WTC11 (cell line): ENCODE measurements around the gene POLR3A. TPM values are rescaled to one million over a fixed set of nuclear protein-coding genes. Genes with fewer than 3 reads are reported as not detected.

Source experiments
- ATAC-seq: fragments of 200-7000 bp; cut with Tn5 transposase; 2 replicates; pipeline ENCODE4 v1.10.0; 2021; ENCODE audit warnings: mild to moderate bottlenecking, moderate library complexity
- CTCF ChIA-PET: fragments of 300-600 bp; sonication (Branson Sonifier 250); formaldehyde crosslinking; loops from one replicate; lab custom pipeline; 2021; ENCODE audit warnings: antibody characterized with exemption; lab: Charles Lee
- POLR2A ChIA-PET: fragments of 350-600 bp; sonication (Branson Sonifier 250); formaldehyde crosslinking; loops from one replicate; lab custom pipeline; 2021; ENCODE audit warnings: antibody characterized with exemption; lab: Charles Lee
- DNase-seq: peaks from one replicate; pipeline ENCODE4 v3.0.0; 2021; ENCODE audit warnings: low spot score
- H3K27ac Mint-ChIP-seq: 2 replicates; pipeline ENCODE4 v1.8.0; 2021; ENCODE audit warnings: mixed read lengths
- H3K27me3 Mint-ChIP-seq: 2 replicates; pipeline ENCODE4 v1.8.0; 2021; ENCODE audit warnings: low read depth, mild to moderate bottlenecking, moderate library complexity, mixed read lengths
- H3K36me3 Mint-ChIP-seq: 2 replicates; pipeline ENCODE4 v1.8.0; 2021; ENCODE audit warnings: mixed read lengths
- H3K4me1 Mint-ChIP-seq: 2 replicates; pipeline ENCODE4 v1.8.0; 2022; ENCODE audit warnings: mixed read lengths
- H3K4me3 Mint-ChIP-seq: 2 replicates; pipeline ENCODE4 v1.8.0; 2021; ENCODE audit warnings: mild to moderate bottlenecking, moderate library complexity, mixed read lengths
- H3K9me3 Mint-ChIP-seq: 2 replicates; pipeline ENCODE4 v1.8.0; 2021; ENCODE audit warnings: mixed read lengths
- CBFB ChIP-seq: sonication (generic); formaldehyde crosslinking; IDR thresholded peaks from 2 replicates; pipeline ENCODE4 v1.8.1; 2022; ENCODE audit warnings: mild to moderate bottlenecking, low read depth, missing genetic modification reagents
- CDX4 ChIP-seq: fragments of 250-450 bp; sonication (Bioruptor Pico); IDR thresholded peaks from 2 replicates; pipeline ENCODE4 v1.9.0; 2021; ENCODE audit warnings: moderate library complexity, mild to moderate bottlenecking, inconsistent platforms, borderline replicate concordance
- FOXP4 ChIP-seq: sonication (generic); formaldehyde crosslinking; IDR thresholded peaks from 2 replicates; pipeline ENCODE4 v1.8.0; 2022; ENCODE audit warnings: mild to moderate bottlenecking, missing genetic modification reagents
- JUN ChIP-seq: sonication (generic); formaldehyde crosslinking; IDR thresholded peaks from 2 replicates; pipeline ENCODE4 v1.8.0; 2023; ENCODE audit warnings: mild to moderate bottlenecking, missing genetic modification reagents
- ZNF281 ChIP-seq: sonication (generic); formaldehyde crosslinking; IDR thresholded peaks from 2 replicates; pipeline ENCODE4 v1.8.0; 2023; ENCODE audit warnings: mild to moderate bottlenecking, missing genetic modification reagents
- ZNF532 ChIP-seq: fragments of 250-450 bp; sonication (Bioruptor Pico); IDR thresholded peaks from 2 replicates; pipeline ENCODE4 v1.9.0; 2021; ENCODE audit warnings: mild to moderate bottlenecking, borderline replicate concordance
- ZNF671 ChIP-seq: fragments of 250-450 bp; sonication (Bioruptor Pico); IDR thresholded peaks from 2 replicates; pipeline ENCODE4 v1.8.0; 2021; ENCODE audit warnings: mild to moderate bottlenecking
- total RNA-seq: library from RNA; stranded (reverse); gene quantifications from 3 replicates; pipeline ENCODE4 v1.2.3, GENCODE V29; 2021

The POLR3A gene
- total RNA-seq, 1 experiment from 2014 or later, result 32.2 TPM

- ChIA-PET CTCF (interaction anchor here (0.9 to 3.3 kb wide), 5 partner anchors 10 to 81 kb away, joined by 3 to 14 read pairs (median 7); no protein-coding TSS in a partner anchor), POLR2A (interaction anchor here (0.6 kb wide), 1 partner anchor 48 kb away, joined by 3 read pairs; no protein-coding TSS in a partner anchor)
- Mint-ChIP-seq H3K4me3 (no peak overlapping the region), H3K27ac (no peak overlapping the region; the same call in 1 of the 2 replicates), H3K4me1 (peaks cover 46% of the 10 kb centered on the region), H3K9me3 (no peaks in the 10 kb centered on the region), H3K36me3 (no peaks in the 10 kb centered on the region), H3K27me3 (no peaks in the 10 kb centered on the region)
- DNase-seq (no peak), ATAC-seq (no peak)
- no peak for TF ChIP-seq FOXP4
- TF ChIP-seq CDX4, result no peak
- TF ChIP-seq ZNF281 (CRISPR knock-in tag), result no peak
- TF ChIP-seq JUN (CRISPR knock-in tag), result no peak
- no peak for TF ChIP-seq CBFB (CRISPR knock-in tag)
- no peak for TF ChIP-seq ZNF671 (CRISPR knock-in tag)
- no peak for TF ChIP-seq ZNF532
These were observed 109.6 kb downstream of the POLR3A start for GRCh38 chr10:77919713-77920108.

Other genes starting within 250 kb of the POLR3A start
- 58.1 to 65.5 TPM (median 59.1 TPM) in 3 replicates for gene DLG5, start 102.8 kb downstream of the POLR3A start, total RNA-seq
- gene RPS24, start 4.3 kb upstream of the POLR3A start, total RNA-seq, result 1,819 to 2,002 TPM (median 1,916 TPM) in 3 replicates